Bronchial epithelial cell (primary cell): ENCODE results near the gene CLSTN2. TPM values are rescaled to one million over a fixed set of nuclear protein-coding genes. Genes with fewer than 3 reads are reported as not detected.
A peak's percentile ranks its signal among the peaks of the same experiment; 100 is the strongest.

Experiments used
- DNase-seq: peaks from one replicate; pipeline ENCODE4 v3.0.0-alpha.2; 2010; ENCODE audit warnings: low read depth
- FAIRE-seq: peaks from 2 replicates; lab custom pipeline; 2011; peaks lifted over from hg19 to GRCh38; lab: Jason Lieb, UNC
- H3K27me3 ChIP-seq: 2 replicates; pipeline ENCODE4 v1.5.1; 2011; ENCODE audit warnings: low read length; ENCODE audit not compliant: control insufficient read depth, insufficient read depth
- H3K36me3 ChIP-seq: 2 replicates; pipeline ENCODE4 v1.5.1; 2011; ENCODE audit warnings: low read length; ENCODE audit not compliant: control insufficient read depth, insufficient read depth
- H3K4me3 ChIP-seq: 2 replicates; pipeline ENCODE4 v1.5.1; 2011; ENCODE audit warnings: mild to moderate bottlenecking, low read depth, low read length, control low read depth
- total RNA-seq: library from RNA; depleted of rRNA; stranded (reverse); fragments of >200 nt; gene quantifications from 2 replicates; pipeline ENCODE4 v1.2.1, GENCODE V29; 2014
- TF ChIP-seq, protein P1 (sequence below): IDR thresholded peaks from 2 replicates; pipeline ENCODE4 v1.5.1; 2011; ENCODE audit warnings: mild to moderate bottlenecking, moderate library complexity, low read length, control low read depth, inconsistent platforms; ENCODE audit not compliant: insufficient read depth, severe bottlenecking

The CLSTN2 gene
- total RNA-seq, 1 donor from 2014 or later: 0.26 TPM

DNA sequence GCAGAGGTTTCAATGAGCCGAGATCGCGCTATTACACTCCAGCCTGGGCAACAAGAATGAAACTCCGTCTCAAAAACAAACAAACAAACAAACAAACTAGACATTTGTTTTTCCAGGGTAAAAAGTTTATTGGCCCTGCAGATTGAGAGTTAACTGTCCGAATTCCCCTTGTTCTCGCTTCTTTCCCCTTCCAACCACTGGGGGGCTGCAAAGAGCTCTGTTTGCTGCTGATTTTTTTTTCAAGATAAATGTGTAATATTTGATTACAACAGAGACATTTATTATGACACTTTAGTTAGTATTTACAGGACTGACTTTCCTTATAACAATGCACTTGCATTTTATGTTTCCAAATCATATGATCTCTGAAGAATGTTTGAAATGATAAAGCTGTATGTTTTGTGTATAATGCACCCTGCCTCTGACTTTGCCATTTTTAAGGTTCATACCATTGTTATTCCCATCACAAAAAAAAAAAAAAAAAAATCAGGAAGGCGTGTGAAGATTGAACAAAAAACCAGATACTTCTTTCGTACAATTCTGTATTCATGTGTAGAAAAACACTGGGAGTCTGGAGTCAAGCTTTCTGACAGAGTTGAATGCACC, 2.8 kb downstream of the CLSTN2 start:
- Histone ChIP-seq H3K4me3 (no peak overlapping the region), H3K36me3 (no peaks in the 10 kb centered on the region), H3K27me3 (peaks cover 10% of the 10 kb centered on the region)
- TF ChIP-seq, protein P1, sequence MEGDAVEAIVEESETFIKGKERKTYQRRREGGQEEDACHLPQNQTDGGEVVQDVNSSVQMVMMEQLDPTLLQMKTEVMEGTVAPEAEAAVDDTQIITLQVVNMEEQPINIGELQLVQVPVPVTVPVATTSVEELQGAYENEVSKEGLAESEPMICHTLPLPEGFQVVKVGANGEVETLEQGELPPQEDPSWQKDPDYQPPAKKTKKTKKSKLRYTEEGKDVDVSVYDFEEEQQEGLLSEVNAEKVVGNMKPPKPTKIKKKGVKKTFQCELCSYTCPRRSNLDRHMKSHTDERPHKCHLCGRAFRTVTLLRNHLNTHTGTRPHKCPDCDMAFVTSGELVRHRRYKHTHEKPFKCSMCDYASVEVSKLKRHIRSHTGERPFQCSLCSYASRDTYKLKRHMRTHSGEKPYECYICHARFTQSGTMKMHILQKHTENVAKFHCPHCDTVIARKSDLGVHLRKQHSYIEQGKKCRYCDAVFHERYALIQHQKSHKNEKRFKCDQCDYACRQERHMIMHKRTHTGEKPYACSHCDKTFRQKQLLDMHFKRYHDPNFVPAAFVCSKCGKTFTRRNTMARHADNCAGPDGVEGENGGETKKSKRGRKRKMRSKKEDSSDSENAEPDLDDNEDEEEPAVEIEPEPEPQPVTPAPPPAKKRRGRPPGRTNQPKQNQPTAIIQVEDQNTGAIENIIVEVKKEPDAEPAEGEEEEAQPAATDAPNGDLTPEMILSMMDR: peak; percentile 58
- FAIRE-seq: no peak
- peak; percentile 51 for DNase-seq

DNA sequence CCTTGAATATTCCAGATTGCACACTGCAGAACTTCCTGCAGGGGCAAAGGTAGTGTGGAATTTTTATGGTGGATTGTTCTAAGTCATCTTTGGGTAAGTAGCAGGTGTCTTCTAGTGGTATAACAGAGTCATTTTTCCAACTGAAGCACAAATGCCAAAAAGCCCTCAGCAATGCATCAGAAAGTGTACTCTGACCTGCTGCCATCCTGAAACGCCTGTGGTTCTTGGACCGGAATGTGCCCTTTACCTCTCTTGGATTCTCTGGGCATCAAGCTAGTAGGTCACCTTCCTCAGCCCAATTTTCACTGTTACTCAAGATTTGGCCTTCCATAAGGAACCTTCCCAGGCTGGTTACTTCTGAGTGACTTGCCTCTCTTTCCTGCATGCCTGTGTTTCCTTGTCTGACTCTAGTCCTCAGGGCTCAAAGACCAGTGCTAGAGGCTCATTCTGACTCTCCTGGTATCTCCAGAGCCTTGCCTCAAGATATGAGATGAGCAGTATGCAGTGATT, 4.8 kb downstream of the CLSTN2 start:
- Histone ChIP-seq H3K36me3 (no peaks in the 10 kb centered on the region), H3K4me3 (no peak overlapping the region), H3K27me3 (peaks cover 8% of the 10 kb centered on the region)
- TF ChIP-seq, protein P1: no peak
- DNase-seq (no peak), FAIRE-seq (no peak)

- Histone ChIP-seq H3K36me3 (no peaks in the 10 kb centered on the region), H3K4me3 (no peak overlapping the region), H3K27me3 (peaks cover 7% of the 10 kb centered on the region)
- TF ChIP-seq, protein P1: no peak
- DNase-seq (no peak), FAIRE-seq (no peak)
These were observed 5.6 kb downstream of the CLSTN2 start for GRCh38 chr3:139940622-139941021.

DNA sequence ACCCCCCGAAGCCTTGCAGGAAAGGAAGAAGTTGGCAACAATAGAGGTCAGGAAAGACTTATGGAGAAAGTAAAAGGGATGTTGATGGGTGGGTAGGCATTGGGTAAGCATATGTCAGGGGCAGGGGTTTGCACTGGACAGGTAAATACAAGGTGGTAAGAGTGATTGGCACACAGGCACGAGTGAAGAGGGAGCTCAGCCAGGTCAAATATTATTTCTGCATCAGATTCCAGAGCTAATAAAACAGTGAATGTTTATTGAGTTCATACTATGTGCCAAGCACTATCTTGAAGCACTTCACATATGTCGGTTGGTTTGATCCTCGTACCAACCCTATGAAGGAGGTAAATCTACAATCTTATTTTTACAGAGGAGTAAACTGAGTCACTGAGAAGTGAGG, 6.6 kb downstream of the CLSTN2 start:
- DNase-seq (no peak), FAIRE-seq (no peak)
- peaks cover 2% of the 10 kb centered on the region for H3K27me3 ChIP-seq

GRCh38 chr3:139944256-139944910, 9.4 kb downstream of the CLSTN2 start:
- peaks cover 2% of the 10 kb centered on the region for H3K27me3 ChIP-seq
- TF ChIP-seq, protein P1: no peak
- FAIRE-seq (no peak), DNase-seq (no peak)
- H3K4me3 ChIP-seq: no peak overlapping the region
- no peaks in the 10 kb centered on the region for H3K36me3 ChIP-seq

More for the DNA sequence above, 6.6 kb downstream of the CLSTN2 start:
- H3K36me3 ChIP-seq: no peaks in the 10 kb centered on the region
- TF ChIP-seq, protein P1: no peak
- no peak overlapping the region for H3K4me3 ChIP-seq
